Measurements from ENCODE around the gene LRP6.

LRP6 gene

GRCh38 chr12:12091977-12092663 is 174.7 kb downstream of the LRP6 start:
- no peak for DNase-seq (ENCODE audit: low spot score)
- Histone ChIP-seq H3K4me3 (no peak overlapping the region), H3K27ac (no peak overlapping the region)
- TF ChIP-seq CTCF (IDR thresholded peaks at IDR 0.05), result no peak

DNA sequence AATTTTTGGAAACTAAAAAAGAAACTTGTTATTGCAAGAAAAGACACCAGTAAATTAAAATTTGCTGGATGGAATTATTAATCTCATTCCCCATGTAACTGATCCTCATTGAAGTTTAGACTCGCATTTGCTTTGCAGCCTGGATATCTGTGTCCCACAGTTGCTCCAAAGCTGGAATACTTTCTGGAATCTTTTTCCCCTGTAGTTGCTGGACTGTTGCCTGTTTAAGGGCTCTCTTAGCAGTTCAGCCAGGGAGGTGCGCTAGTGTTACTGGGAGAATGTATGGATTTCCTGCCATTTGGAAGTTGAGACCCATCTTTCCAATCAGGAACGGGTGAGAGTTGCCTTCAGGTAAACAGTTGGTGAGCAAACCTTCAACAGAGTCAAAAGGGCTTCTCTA is 175.8 kb downstream of the LRP6 start:
- no peak overlapping the region for H3K27ac ChIP-seq
- TF ChIP-seq CTCF (IDR thresholded peaks at IDR 0.05), result no peak
- DNase-seq (ENCODE audit: low spot score), result no peak
- H3K4me3 ChIP-seq, result no peak overlapping the region

- no peak overlapping the region for H3K4me3 ChIP-seq
Measured at GRCh38 chr12:12088761-12089160, 178.1 kb downstream of the LRP6 start.

GRCh38 chr12:12088147-12088546 is 178.7 kb downstream of the LRP6 start:
- no peak for TF ChIP-seq CTCF (IDR thresholded peaks at IDR 0.05)
- Histone ChIP-seq H3K27ac (no peak overlapping the region), H3K4me3 (no peak overlapping the region)
- no peak for DNase-seq (ENCODE audit: low spot score)

More at GRCh38 chr12:12088761-12089160, 178.1 kb downstream of the LRP6 start:
- H3K27ac ChIP-seq, result no peak overlapping the region
- no peak for TF ChIP-seq CTCF (IDR thresholded peaks at IDR 0.05)
- DNase-seq (ENCODE audit: low spot score), result no peak

GRCh38 chr12:12087693-12088034 is 179.2 kb downstream of the LRP6 start:
- no peak for TF ChIP-seq CTCF (IDR thresholded peaks at IDR 0.05)
- no peak for DNase-seq (ENCODE audit: low spot score)
- no peak overlapping the region for H3K4me3 ChIP-seq
- H3K27ac ChIP-seq, result no peak overlapping the region

DNA sequence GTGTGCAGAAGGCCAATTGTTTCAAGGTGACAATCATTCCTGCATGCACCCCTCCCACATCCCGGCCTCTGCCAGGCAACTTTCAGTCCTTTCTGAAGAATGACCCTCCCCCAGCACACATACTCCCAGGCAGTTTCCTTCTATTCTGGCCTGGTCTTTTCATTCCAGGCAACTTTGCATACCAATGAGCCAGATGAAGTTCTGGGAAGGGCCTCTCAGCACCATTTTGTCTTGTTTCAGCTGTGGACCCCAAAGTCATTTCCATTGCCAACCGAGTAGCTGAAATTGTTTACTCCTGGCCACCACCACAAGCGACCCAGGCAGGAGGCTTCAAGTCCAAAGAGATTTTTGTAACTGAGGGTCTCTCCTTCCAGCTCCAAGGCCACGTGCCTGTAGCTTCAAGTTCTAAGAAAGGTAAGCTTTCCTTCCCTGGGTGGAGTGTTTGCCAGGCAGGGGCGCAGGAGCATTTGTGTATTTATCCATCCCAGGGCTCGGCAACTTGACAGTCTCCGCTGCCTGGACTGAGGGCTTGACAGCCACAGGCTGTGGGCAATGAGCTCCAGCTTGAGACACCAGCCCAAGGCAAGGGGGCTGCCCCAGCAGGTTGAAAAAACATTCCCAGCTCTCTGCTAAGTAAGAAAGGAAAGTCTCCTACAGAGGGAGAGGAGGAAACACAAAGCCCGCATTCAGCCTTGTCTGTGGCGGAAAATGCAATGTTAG is 179.7 kb downstream of the LRP6 start:
- DNase-seq (ENCODE audit: low spot score), result no peak
- Histone ChIP-seq H3K4me3 (no peak overlapping the region), H3K27ac (no peak overlapping the region)
- no peak for TF ChIP-seq CTCF (IDR thresholded peaks at IDR 0.05)

- H3K27ac ChIP-seq, result no peak overlapping the region
- no peak for TF ChIP-seq CTCF (IDR thresholded peaks at IDR 0.05)
Measured at GRCh38 chr12:12086362-12086761, 180.5 kb downstream of the LRP6 start.

More at GRCh38 chr12:12086362-12086761, 180.5 kb downstream of the LRP6 start:
- no peak overlapping the region for H3K4me3 ChIP-seq
- DNase-seq (ENCODE audit: low spot score), result no peak

All from coronary artery (tissue), 2 donors.